Body of pancreas (tissue), 4 donors: ENCODE measurements around the gene CDH6.

ENCODE experiments used
- POLR2A ChIP-seq, 3 donors: fragments of 450-650 bp; IDR thresholded peaks; one replicate each; pipeline ENCODE4 v1.6.1; 2016; ENCODE audit warnings: antibody characterized with exemption in 3 of 3, mild to moderate bottlenecking in 2 of 3
- TF ChIP-seq, protein P1 (sequence below), 7 experiments: fragments of 450-650 bp in 4 of 7; fragments of 200-600 bp in 3 of 7; sonication (generic) in 3 of 7; IDR thresholded peaks; one replicate each; pipeline ENCODE4 v1.5.1; 2016 to 2019; ENCODE audit warnings: antibody characterized with exemption in 7 of 7

DNA sequence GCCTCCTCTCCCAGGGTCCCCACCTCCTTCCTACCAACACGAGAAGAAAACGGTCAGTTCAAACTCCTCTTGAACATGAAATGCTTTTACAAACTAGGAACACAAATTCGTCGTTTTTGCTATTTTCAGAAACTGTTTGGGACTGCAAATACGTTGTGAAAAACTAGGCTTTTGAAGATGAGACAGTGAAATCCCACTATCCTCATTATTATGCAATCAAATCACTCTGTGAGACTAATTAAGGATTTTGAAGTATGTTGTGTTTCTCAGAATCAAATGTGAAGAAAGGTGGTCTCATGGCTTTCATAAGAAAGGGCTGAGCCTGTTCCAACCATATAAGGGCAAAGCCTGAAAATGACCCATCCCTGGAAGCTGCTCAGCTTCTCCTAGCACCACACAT lies 33.2 kb downstream of the CDH6 start:
- TF ChIP-seq, protein P1, sequence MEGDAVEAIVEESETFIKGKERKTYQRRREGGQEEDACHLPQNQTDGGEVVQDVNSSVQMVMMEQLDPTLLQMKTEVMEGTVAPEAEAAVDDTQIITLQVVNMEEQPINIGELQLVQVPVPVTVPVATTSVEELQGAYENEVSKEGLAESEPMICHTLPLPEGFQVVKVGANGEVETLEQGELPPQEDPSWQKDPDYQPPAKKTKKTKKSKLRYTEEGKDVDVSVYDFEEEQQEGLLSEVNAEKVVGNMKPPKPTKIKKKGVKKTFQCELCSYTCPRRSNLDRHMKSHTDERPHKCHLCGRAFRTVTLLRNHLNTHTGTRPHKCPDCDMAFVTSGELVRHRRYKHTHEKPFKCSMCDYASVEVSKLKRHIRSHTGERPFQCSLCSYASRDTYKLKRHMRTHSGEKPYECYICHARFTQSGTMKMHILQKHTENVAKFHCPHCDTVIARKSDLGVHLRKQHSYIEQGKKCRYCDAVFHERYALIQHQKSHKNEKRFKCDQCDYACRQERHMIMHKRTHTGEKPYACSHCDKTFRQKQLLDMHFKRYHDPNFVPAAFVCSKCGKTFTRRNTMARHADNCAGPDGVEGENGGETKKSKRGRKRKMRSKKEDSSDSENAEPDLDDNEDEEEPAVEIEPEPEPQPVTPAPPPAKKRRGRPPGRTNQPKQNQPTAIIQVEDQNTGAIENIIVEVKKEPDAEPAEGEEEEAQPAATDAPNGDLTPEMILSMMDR (IDR thresholded peaks at IDR 0.05) = no peak
- no peak for TF ChIP-seq POLR2A (IDR thresholded peaks at IDR 0.05)
